Erythroblast (primary cell): Measurements from ENCODE around the gene RNF213.

Source experiments
- GATA1 ChIP-seq: IDR thresholded peaks from 2 replicates; pipeline ENCODE4 v1.6.1; 2011; ENCODE audit warnings: low read depth, mild to moderate bottlenecking, control low read depth, low read length, moderate library complexity
- POLR2A ChIP-seq: IDR thresholded peaks from 2 replicates; pipeline ENCODE4 v1.6.1; 2011; ENCODE audit warnings: mild to moderate bottlenecking, low read length

- TF ChIP-seq POLR2A = no peak
- no peak for TF ChIP-seq GATA1
These were observed 184.5 kb downstream of the RNF213 start for GRCh38 chr17:80445007-80445725.
